GM21515 (cell line): Measurements from ENCODE around the gene BMPR1B.
"Not testable (repeated sequence)": the region's sequence is repeated elsewhere in the genome, so short reads cannot be mapped to it uniquely, and the experiment has no call there.

ENCODE experiments used
- ATAC-seq: cut with Tn5 transposase; IDR thresholded peaks from one replicate; pipeline ENCODE4 v1.9.1; 2021; ENCODE audit not compliant: unreplicated experiment

Gene BMPR1B

GRCh38 chr4:94831607-94832006, 73.9 kb downstream of the BMPR1B start:
- ATAC-seq = no peak

- not testable (repeated sequence) for ATAC-seq
Observed at GRCh38 chr4:94832329-94832728, 74.6 kb downstream of the BMPR1B start.

- no peak for ATAC-seq
Observed at GRCh38 chr4:94833394-94833793, 75.6 kb downstream of the BMPR1B start.

- no peak for ATAC-seq
Observed at GRCh38 chr4:94834501-94834900, 76.7 kb downstream of the BMPR1B start.

- not testable (repeated sequence) for ATAC-seq
Observed at GRCh38 chr4:94841166-94841863, 83.6 kb downstream of the BMPR1B start.

GRCh38 chr4:94841864-94842221, 84.1 kb downstream of the BMPR1B start:
- ATAC-seq = no peak

GRCh38 chr4:94843216-94843615, 85.5 kb downstream of the BMPR1B start:
- no peak for ATAC-seq

GRCh38 chr4:94848326-94848725, 90.6 kb downstream of the BMPR1B start:
- ATAC-seq = no peak

GRCh38 chr4:94849901-94850300, 92.1 kb downstream of the BMPR1B start:
- no peak for ATAC-seq

GRCh38 chr4:94852616-94853015, 94.9 kb downstream of the BMPR1B start:
- ATAC-seq = no peak

GRCh38 chr4:94856030-94856429, 98.3 kb downstream of the BMPR1B start:
- ATAC-seq = no peak

GRCh38 chr4:94870146-94870545, 112.4 kb downstream of the BMPR1B start:
- no peak for ATAC-seq

- no peak for ATAC-seq
Observed at GRCh38 chr4:94871644-94872305, 114.0 kb downstream of the BMPR1B start.

GRCh38 chr4:94877973-94878372, 120.2 kb downstream of the BMPR1B start:
- ATAC-seq = no peak

GRCh38 chr4:94880956-94881355, 123.2 kb downstream of the BMPR1B start:
- no peak for ATAC-seq

- no peak for ATAC-seq
Observed at GRCh38 chr4:94882756-94883155, 125.0 kb downstream of the BMPR1B start.

- no peak for ATAC-seq
Observed at GRCh38 chr4:94887027-94887426, 129.3 kb downstream of the BMPR1B start.

- ATAC-seq = no peak
Observed at GRCh38 chr4:94889523-94889922, 131.8 kb downstream of the BMPR1B start.

- no peak for ATAC-seq
Observed at GRCh38 chr4:94889946-94890345, 132.2 kb downstream of the BMPR1B start.

GRCh38 chr4:94890579-94890978, 132.8 kb downstream of the BMPR1B start:
- no peak for ATAC-seq

GRCh38 chr4:94892051-94892450, 134.3 kb downstream of the BMPR1B start:
- no peak for ATAC-seq

- no peak for ATAC-seq
Observed at GRCh38 chr4:94895081-94895480, 137.3 kb downstream of the BMPR1B start.

GRCh38 chr4:94897023-94897422, 139.3 kb downstream of the BMPR1B start:
- no peak for ATAC-seq
